Memory B cell (primary cell): ENCODE results near the gene METTL3.

ENCODE experiments used
- ATAC-seq: fragments of 150-1000 bp; cut with Tn5 transposase; 2 replicates; pipeline ENCODE4 v1.10.0; 2021; ENCODE audit warnings: low read depth, mild to moderate bottlenecking, moderate library complexity
- DNase-seq, 2 donors: peaks; one replicate each; pipeline ENCODE4 v3.0.0; 2022; ENCODE audit warnings: low spot score in 2 of 2
- H3K27ac Mint-ChIP-seq: one replicate; pipeline ENCODE4 v1.8.0; 2022; ENCODE audit warnings: mild to moderate bottlenecking, moderate library complexity, mixed read lengths
- H3K27me3 Mint-ChIP-seq: one replicate; pipeline ENCODE4 v1.8.0; 2022; ENCODE audit warnings: mixed read lengths
- H3K36me3 Mint-ChIP-seq: one replicate; pipeline ENCODE4 v1.8.0; 2022; ENCODE audit warnings: mild to moderate bottlenecking, mixed read lengths
- H3K4me1 Mint-ChIP-seq: one replicate; pipeline ENCODE4 v1.8.0; 2022; ENCODE audit warnings: mixed read lengths
- H3K4me3 Mint-ChIP-seq: one replicate; pipeline ENCODE4 v1.8.0; 2022; ENCODE audit warnings: mild to moderate bottlenecking, moderate library complexity, mixed read lengths
- H3K9me3 Mint-ChIP-seq: one replicate; pipeline ENCODE4 v1.8.0; 2022; ENCODE audit warnings: mixed read lengths

Gene METTL3

DNA sequence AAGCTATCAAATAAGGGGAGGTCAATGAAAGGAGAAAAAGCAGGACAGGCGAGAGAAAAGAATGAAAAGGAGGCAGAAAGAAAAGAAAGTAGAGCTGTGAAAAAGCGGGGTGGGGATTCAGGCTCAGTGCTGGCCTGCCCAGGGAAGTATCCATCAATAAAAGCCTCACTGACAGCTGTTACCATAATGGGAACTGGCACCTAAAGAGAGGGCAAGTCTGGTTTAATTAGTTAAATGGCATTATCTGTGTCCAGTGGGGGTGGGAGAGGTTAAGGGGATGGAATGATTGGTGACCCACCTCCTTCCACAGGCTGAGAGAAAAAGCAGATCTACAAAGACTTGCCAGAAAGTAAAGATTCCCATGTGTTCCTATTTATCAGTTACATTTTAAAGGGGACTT, 7.6 kb upstream of the METTL3 start:
- ATAC-seq: no peak
- H3K9me3 Mint-ChIP-seq: no peaks in the 10 kb centered on the region
- DNase-seq: no peak
- H3K4me1 Mint-ChIP-seq: peaks cover 3% of the 10 kb centered on the region
- peaks cover 5% of the 10 kb centered on the region for H3K27me3 Mint-ChIP-seq
- H3K27ac Mint-ChIP-seq: no peak overlapping the region
- H3K36me3 Mint-ChIP-seq: no peaks in the 10 kb centered on the region
- H3K4me3 Mint-ChIP-seq: no peak overlapping the region

DNA sequence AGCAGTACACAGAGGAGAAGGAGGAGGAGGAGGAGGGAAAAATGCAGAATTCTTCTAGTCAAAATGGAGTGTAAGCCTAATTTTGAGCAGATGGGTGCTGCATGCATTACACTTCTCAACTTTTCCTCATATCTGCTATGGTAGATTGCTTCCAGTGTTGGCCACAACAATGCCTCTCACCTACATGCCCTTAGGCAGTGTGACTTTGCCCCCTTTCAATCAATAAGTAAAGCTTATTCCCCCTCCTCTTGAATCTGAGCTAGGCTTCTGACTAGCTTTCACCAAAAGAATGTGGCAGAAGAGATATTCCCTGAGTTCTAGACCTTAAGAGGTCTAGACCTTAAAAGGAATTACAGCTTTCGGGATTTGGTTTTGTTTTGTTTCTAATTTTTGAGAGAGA, 3.2 kb upstream of the METTL3 start:
- Mint-ChIP-seq H3K9me3 (no peaks in the 10 kb centered on the region), H3K36me3 (peaks cover 2% of the 10 kb centered on the region), H3K27me3 (no peaks in the 10 kb centered on the region), H3K4me1 (peaks cover 19% of the 10 kb centered on the region), H3K27ac (no peak overlapping the region), H3K4me3 (no peak overlapping the region)
- no peak for ATAC-seq
- no peak for DNase-seq

DNA sequence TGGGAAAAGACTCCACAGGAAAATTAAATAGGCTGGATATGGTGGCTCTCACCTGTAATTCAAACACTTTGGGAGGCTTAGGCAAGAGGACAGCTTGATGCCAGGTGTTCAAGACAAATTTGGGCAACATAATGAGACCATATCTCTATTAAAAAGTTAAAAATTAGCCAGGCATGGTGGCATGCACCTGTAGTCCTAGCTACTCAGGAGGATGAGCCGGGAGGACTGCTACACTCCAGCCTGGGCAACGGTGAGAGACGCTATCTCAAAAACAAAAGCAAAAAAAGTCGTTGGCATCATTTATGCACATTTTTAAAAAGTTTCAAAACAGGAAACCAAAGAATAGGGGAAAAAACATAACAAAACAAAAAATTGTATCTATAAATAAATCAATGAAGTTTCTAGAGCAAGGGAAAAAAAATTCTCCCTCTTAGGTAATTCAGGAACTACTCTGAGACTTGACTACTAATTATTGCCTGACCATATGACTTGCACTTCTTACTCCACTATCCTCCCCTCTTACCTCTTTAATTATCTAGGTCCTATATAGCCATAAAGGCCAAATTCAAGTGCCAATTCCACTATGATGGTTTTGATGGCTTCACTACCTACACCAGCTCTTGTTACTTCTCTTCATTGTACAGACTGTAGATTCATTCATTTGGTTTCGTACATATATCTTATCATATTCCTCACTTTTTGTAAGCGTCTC, 1.6 kb downstream of the METTL3 start:
- Mint-ChIP-seq H3K4me3 (peak overlapping the region; percentile 98), H3K4me1 (peaks cover 25% of the 10 kb centered on the region), H3K9me3 (no peaks in the 10 kb centered on the region), H3K27ac (peak overlapping the region; percentile 98), H3K36me3 (peaks cover 6% of the 10 kb centered on the region), H3K27me3 (no peaks in the 10 kb centered on the region)
- ATAC-seq (no peak), DNase-seq (no peak)

DNA sequence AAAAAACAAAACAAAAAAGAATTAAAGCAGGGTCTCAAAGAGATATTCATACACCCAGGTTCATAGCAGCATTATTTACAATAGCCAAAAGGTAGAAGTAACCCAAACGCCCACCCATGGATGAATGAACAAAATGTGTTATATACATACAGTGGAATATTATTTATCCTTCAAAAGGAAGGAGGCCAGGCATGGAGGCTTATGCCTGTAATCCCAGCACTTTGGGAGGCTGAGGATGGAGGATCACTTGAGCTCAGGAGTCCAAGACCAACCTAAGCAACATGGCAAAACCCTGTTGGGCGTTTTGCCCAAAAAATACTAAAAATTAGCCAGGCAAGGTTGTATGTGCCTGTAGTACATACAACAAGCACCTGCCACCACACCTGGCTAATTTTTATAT, 4.6 kb downstream of the METTL3 start:
- no peaks in the 10 kb centered on the region for H3K27me3 Mint-ChIP-seq
- H3K4me1 Mint-ChIP-seq: peaks cover 22% of the 10 kb centered on the region
- no peaks in the 10 kb centered on the region for H3K9me3 Mint-ChIP-seq
- H3K4me3 Mint-ChIP-seq: no peak overlapping the region
- ATAC-seq (no peak), DNase-seq (no peak)
- H3K27ac Mint-ChIP-seq: no peak overlapping the region
- H3K36me3 Mint-ChIP-seq: peaks cover 13% of the 10 kb centered on the region

DNA sequence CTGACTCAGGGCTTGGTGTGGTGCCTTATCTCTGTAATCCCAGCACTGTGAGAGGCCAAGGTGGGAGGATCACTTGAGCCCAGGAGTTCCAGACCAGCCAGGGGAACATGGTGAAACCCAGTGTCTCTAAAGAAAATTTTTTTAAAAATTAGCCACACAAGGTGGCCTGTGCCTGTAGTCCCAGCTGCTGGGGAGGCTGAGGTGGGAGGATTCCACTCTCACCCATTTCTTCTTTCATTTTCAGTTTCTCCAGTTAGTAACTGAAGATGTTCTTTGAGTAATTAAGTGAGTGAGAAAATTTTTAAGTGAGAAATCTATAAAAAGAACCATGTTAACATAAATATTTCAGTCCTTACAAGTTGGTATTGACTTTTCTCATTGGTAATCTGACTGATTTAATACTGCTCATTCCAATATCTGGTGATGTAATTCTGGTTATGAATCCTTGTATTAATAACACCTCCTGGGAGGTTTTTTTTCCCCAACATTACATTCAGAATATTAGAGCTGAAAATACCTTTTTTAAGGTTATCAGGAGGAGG, 6.1 kb downstream of the METTL3 start:
- no peak for DNase-seq
- peak; percentile 64 for ATAC-seq
- Mint-ChIP-seq H3K36me3 (peaks cover 18% of the 10 kb centered on the region), H3K9me3 (no peaks in the 10 kb centered on the region), H3K27me3 (no peaks in the 10 kb centered on the region), H3K27ac (no peak overlapping the region), H3K4me3 (no peak overlapping the region), H3K4me1 (peaks cover 17% of the 10 kb centered on the region)

DNA sequence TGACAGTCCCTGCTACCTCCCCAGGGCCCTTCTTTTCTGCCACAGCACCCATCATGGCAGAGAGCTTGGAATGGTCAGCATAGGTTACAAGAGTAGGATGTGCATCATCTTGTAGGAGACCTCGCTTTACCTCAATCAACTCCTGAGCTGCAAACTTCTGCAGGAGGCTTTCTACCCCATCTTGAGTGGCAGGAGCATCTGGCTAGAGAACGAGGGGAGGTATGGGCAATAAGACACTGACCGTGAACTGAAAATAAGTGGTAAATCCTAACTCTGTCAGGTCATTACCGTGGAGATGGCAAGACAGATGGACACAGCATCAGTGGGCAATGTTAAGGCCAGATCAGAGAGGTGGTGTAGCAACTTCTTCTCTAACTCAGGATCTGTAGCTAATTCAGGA, 7.8 kb downstream of the METTL3 start:
- Mint-ChIP-seq H3K4me1 (peaks cover 10% of the 10 kb centered on the region), H3K36me3 (peaks cover 24% of the 10 kb centered on the region), H3K27me3 (no peaks in the 10 kb centered on the region), H3K9me3 (no peaks in the 10 kb centered on the region), H3K4me3 (no peak overlapping the region), H3K27ac (no peak overlapping the region)
- DNase-seq (no peak), ATAC-seq (no peak)

DNA sequence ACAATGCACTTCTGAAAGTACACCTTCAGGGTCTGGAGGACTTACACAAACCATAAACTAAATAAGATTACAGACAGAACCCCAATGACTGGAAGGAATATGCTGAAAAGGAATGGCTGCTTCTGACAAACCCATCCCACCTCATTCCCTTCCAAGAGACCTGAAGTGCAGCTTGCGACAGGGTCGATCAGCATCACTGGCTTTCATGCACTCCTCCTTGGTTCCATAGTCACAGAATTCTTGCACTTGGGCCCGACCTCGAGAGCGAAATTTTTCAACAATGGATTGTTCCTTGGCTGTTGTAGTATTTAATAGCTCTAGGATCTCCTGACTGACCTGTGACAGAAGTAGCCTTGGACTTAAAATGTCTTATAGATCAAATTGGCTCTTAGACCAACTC, 9.6 kb downstream of the METTL3 start:
- Mint-ChIP-seq H3K36me3 (peaks cover 25% of the 10 kb centered on the region), H3K4me1 (peaks cover 8% of the 10 kb centered on the region), H3K27me3 (no peaks in the 10 kb centered on the region), H3K4me3 (no peak overlapping the region), H3K9me3 (no peaks in the 10 kb centered on the region), H3K27ac (no peak overlapping the region)
- ATAC-seq: no peak
- no peak for DNase-seq

DNA sequence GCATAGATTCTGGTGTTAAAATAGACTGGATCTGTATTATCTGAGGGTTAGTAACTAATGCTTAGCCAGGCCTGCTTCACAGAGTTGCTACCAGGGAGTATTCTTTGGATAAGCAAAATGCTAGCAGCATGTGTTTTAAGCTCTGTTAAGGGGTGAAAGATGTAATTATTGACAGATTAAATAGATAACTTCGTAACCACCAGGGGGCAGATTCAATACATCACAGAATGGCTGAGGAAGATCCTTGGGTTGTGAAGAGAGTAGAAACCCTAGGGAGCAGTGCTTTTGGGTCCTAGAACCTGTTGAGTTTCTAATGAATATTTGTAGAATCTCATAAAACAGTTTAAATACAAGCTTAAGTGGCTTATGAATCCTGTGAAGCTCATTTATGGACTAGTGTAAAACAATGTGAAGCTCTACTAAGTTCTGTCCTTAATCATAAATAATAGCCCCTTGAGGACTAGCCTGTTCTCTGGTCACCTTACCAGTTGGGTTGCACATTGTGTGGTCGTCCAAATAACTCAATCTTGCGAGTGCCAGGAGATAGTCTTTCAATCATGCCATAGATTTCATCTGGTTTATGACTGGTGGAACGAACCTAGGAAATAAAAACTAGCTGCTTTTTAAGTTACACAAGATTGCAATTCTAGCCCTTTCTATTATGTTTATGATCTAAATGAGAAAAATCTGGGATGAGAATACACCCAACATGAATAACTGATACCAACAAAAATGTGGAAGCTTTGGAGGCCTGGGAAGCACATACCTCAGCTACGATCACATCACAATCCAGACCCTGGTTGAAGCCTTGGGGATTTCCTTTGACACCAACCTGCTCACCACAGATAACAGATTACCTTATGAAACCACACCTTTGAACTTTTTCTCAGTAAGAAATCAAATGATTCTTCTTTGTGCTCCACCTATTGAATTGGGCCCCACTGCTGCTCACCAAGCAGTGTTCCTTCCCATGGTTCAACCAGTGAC, 12.3 kb downstream of the METTL3 start:
- Mint-ChIP-seq H3K4me3 (no peak overlapping the region), H3K36me3 (peaks cover 32% of the 10 kb centered on the region), H3K4me1 (peaks cover 4% of the 10 kb centered on the region), H3K27me3 (no peaks in the 10 kb centered on the region), H3K9me3 (no peaks in the 10 kb centered on the region), H3K27ac (no peak overlapping the region)
- ATAC-seq: peak; percentile 73
- peak in 1 of 2 donors; percentile 28 for DNase-seq

DNA sequence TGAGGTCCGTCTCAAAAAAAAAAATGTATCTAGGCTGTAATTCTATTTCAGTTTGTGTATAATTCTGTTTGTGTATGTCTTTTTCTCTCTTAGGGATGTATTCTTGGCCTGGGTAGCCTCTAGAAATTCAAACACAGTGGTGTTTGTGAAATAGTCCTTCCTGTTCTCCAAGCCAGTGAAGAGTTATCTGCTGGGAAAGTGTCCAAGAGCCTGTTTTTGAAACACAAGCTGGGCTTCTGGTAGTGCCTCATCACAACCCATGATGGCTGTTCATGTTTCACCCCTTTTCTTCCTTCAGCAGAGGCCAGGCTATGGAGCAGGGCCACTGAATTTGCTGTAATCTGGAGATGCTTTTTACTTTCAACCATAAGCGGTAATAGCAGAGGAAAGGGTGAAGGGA, 14.7 kb downstream of the METTL3 start:
- Mint-ChIP-seq H3K27ac (no peak overlapping the region), H3K27me3 (no peaks in the 10 kb centered on the region)

DNA sequence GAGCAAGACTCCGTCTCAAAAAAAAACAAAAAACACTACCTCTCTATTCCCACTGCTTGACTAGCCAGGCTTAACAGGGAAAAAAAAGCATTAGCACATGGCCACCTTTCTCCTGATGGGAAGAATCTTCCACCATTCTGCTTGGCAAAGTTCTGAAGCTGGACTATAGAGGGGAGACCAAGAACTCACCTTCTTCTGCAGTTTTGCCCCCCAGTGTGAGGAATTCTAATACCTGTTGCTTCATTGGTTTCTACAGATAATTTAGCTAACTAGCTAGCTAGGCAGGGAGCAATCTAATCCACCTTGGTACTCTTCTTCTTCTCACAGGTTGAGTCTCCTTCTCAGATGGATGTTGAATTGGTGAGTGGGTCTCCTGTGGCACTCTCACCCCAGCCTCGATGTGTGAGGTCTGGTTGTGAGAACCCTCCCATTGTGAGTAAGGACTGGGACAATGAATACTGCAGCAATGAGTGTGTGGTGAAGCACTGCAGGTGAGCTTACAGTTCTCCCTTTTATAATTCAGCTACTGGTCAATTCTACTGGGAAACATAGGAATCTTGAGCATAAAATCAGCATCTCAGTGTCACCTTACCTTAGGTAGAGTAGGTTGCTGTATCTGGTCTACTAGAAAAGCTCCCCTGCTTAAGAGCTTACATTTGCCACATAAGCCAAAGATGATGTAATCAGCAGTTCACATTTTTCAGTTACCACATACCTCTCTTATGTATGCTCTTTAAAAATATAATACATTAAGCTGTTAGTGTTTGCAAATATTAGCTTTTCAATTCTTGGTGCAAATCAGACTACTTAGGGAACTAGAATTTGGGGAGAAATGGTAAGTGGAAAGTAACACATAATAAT, 16.0 kb downstream of the METTL3 start:
- ATAC-seq (no peak), DNase-seq (no peak)
- H3K27ac Mint-ChIP-seq: no peak overlapping the region

More for the DNA sequence above, 14.7 kb downstream of the METTL3 start:
- H3K4me1 Mint-ChIP-seq: peaks cover 4% of the 10 kb centered on the region
- H3K36me3 Mint-ChIP-seq: peaks cover 35% of the 10 kb centered on the region
- ATAC-seq (no peak), DNase-seq (no peak)
- no peak overlapping the region for H3K4me3 Mint-ChIP-seq
- H3K9me3 Mint-ChIP-seq: no peaks in the 10 kb centered on the region

DNA sequence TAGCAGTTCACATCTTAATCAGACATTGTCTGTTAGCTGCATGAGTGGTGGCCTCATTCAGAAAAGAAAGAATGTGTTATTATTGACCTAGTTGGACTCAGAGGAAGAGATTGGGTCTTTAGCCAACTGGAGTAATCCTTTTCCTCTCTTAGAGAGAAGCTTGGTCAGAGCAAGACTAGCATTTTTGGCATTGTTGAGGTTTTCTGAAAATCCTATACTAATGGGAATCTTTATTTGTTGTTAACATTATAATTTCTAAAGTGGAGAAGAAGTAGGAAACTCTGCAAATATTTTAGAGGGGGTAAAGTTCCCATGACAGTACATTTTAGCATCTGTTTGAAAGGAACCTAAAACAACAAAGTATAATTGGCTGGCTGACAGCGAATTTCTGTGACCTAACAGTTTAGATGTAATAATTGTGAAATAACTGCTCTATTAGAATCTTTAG, 24.5 kb downstream of the METTL3 start:
- H3K27ac Mint-ChIP-seq: no peak overlapping the region
- no peaks in the 10 kb centered on the region for H3K27me3 Mint-ChIP-seq
- no peaks in the 10 kb centered on the region for H3K9me3 Mint-ChIP-seq
- DNase-seq (no peak), ATAC-seq (no peak)
- no peak overlapping the region for H3K4me3 Mint-ChIP-seq
- H3K36me3 Mint-ChIP-seq: peaks cover 12% of the 10 kb centered on the region
- no peaks in the 10 kb centered on the region for H3K4me1 Mint-ChIP-seq

More for the DNA sequence above, 16.0 kb downstream of the METTL3 start:
- Mint-ChIP-seq H3K36me3 (peaks cover 32% of the 10 kb centered on the region), H3K4me1 (no peaks in the 10 kb centered on the region), H3K4me3 (no peak overlapping the region), H3K9me3 (no peaks in the 10 kb centered on the region), H3K27me3 (no peaks in the 10 kb centered on the region)

DNA sequence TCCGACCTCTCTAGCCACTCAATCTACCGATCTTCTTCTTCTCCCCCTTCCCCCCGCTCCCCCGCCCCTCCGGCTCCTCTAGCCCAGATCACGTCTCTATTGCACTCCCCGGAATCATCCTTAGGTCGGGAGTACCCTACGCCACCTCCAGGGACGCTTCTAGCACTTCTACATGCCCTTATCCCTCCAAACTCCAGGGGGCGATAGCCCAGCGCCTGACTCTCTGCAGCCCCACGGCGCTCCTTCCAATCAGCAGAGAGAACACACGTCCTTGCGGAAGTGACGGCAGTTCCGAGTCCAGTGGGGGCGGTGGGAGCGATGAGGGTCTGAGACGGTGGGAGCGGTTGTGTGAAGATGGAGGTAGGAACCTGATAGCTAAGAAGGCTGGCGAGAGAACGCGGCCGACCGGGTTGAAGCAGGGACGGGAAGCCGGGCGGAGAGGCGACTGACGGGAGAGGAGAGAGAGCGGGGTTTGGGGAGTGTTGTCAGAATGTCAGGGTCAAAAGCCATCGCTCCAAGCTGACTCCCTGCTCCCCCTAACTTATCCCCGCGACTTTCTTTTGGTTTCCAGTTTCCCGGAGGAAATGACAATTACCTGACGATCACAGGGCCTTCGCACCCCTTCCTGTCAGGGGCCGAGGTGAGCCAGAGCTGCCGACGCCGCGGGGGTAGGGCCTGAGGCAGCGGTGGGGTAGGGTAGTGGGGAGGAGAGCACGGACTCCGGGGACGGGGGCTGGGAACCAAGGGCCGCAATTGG, 34.0 kb downstream of the METTL3 start, which contains the start of the genes RAB2B and TOX4:
Gene RAB2B, minus strand, starts transcription at position 35 of the 757 bp plus-strand sequence. CDS start 87 bp downstream, outside the sequence.
Gene TOX4, plus strand, starts transcription at position 271 of the 757 bp plus-strand sequence. Its CDS starts 84 bp downstream, at position 355.
- peak within 1 kb of the TSS; percentile 98 for H3K27ac Mint-ChIP-seq
- no peaks in the 10 kb centered on the region for H3K27me3 Mint-ChIP-seq
- H3K9me3 Mint-ChIP-seq: no peaks in the 10 kb centered on the region
- H3K4me3 Mint-ChIP-seq: peak within 1 kb of the TSS; percentile 99
- ATAC-seq (peak; percentile 94), DNase-seq (peak; percentile 95 to 96)
- peaks cover 13% of the 10 kb centered on the region for H3K36me3 Mint-ChIP-seq
- H3K4me1 Mint-ChIP-seq: peaks cover 17% of the 10 kb centered on the region

DNA sequence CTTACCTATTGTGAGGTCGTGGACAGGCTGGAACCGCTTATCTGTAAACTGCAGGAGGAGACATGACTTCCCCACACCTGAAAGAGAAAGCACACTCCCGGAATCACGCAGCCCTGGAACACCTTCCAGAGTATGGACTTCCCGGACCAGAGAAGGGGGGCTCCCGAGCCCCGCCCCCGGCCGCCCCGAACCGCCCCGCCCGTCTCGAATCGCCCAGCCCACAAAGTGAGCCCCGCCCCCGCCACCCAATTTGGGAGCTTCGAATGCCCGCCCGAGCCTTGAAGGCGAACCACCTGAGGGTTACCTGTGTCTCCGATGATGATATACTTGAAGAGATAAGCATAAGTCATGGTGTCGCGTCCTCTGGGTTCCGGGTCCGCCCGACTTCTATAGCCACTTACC, 34.6 kb downstream of the METTL3 start:
- ATAC-seq: peak; percentile 47
- no peaks in the 10 kb centered on the region for H3K9me3 Mint-ChIP-seq
- peak overlapping the region; percentile 99 for H3K4me3 Mint-ChIP-seq
- peak overlapping the region; percentile 98 for H3K27ac Mint-ChIP-seq
- H3K4me1 Mint-ChIP-seq: peaks cover 17% of the 10 kb centered on the region
- no peak for DNase-seq
- no peaks in the 10 kb centered on the region for H3K27me3 Mint-ChIP-seq
- peaks cover 13% of the 10 kb centered on the region for H3K36me3 Mint-ChIP-seq
